ENCODE measurements around the gene HTR4.

GRCh38 chr5:148573374-148573773, 81.0 kb downstream of the HTR4 start:
- TF ChIP-seq POLR2A (IDR thresholded peaks at IDR 0.05) (no peak), CTCF (IDR thresholded peaks at IDR 0.05) (no peak)

Data from body of pancreas (tissue), 4 donors.